T47D (cell line): Measurements from ENCODE around the gene PDAP1.
"Not testable (repeated sequence)": the region's sequence is repeated elsewhere in the genome, so short reads cannot be mapped to it uniquely, and the experiment has no call there.

Experiments
- DNase-seq, 2 experiments: peaks; one replicate each; pipeline versions ENCODE4 v3.0.0 to v3.0.0-alpha.2; 2011 to 2012; ENCODE audit warnings: low read depth in 1 of 2, low spot score in 1 of 2
- JUND ChIP-seq: IDR thresholded peaks from 2 replicates; pipeline ENCODE4 v1.6.1; 2012; ENCODE audit warnings: low read depth
- in situ Hi-C: cut with HindIII; loops from 2 replicates; pipeline ENCODE4 v1.10.0; 2016; ENCODE audit warnings: low sequenced_read_pairs, low pct_unique_long_range_greater_than_20kb

The PDAP1 gene

GRCh38 chr7:99386584-99387238 is 21.7 kb downstream of the PDAP1 start:
- no peak for DNase-seq
- in situ Hi-C loops: no loop called here
- TF ChIP-seq JUND: no peak

GRCh38 chr7:99385564-99385963 is 22.8 kb downstream of the PDAP1 start:
- in situ Hi-C loops: no loop called here
- no peak for TF ChIP-seq JUND
- DNase-seq: no peak

- in situ Hi-C loops: no loop called here
- no peak for TF ChIP-seq JUND
- DNase-seq: no peak
Measured at GRCh38 chr7:99384523-99384922, 23.9 kb downstream of the PDAP1 start.

- in situ Hi-C loops: no loop called here
- no peak for DNase-seq
- TF ChIP-seq JUND: no peak
Measured at GRCh38 chr7:99383791-99384370, 24.5 kb downstream of the PDAP1 start.

- DNase-seq: no peak
- no peak for TF ChIP-seq JUND
- in situ Hi-C loops: no loop called here
Measured at GRCh38 chr7:99383203-99383602, 25.2 kb downstream of the PDAP1 start.

- DNase-seq: no peak
- TF ChIP-seq JUND: no peak
- in situ Hi-C loops: no loop called here
Measured at GRCh38 chr7:99381664-99382075, 26.7 kb downstream of the PDAP1 start.

GRCh38 chr7:99380823-99381663 is 27.4 kb downstream of the PDAP1 start:
- TF ChIP-seq JUND: no peak
- in situ Hi-C loops: no loop called here
- no peak for DNase-seq

GRCh38 chr7:99380032-99380822 is 28.2 kb downstream of the PDAP1 start:
- TF ChIP-seq JUND: no peak
- in situ Hi-C loops: no loop called here
- DNase-seq: no peak

GRCh38 chr7:99379693-99380031 is 28.7 kb downstream of the PDAP1 start:
- DNase-seq, in situ Hi-C loops: not testable (repeated sequence)

- no peak for DNase-seq
- no peak for TF ChIP-seq JUND
- in situ Hi-C loops: no loop called here
Measured at GRCh38 chr7:99379043-99379577, 29.3 kb downstream of the PDAP1 start.

- in situ Hi-C loops: no loop called here
- DNase-seq: peak; percentile 51 to 56
- TF ChIP-seq JUND: no peak
Measured at GRCh38 chr7:99375070-99375807, 33.2 kb downstream of the PDAP1 start.
